Activated CD4-positive, CD25-positive, alpha-beta regulatory T cell treated with anti-CD3 and anti-CD28 coated beads, Interleukin-2, amount 50 U/mL, for 24 hours (primary cell): Measurements from ENCODE around the gene FABP7.

Source experiments
- ATAC-seq, 2 donors: fragments of 150-1000 bp; cut with Tn5 transposase; one replicate each; pipeline ENCODE4 v1.10.0; 2021; ENCODE audit warnings: mild to moderate bottlenecking in 1 of 2, moderate library complexity in 1 of 2

FABP7 gene

GRCh38 chr6:122799140-122799745 lies 19.7 kb downstream of the FABP7 start:
- no peak for ATAC-seq

GRCh38 chr6:122799916-122800686 lies 20.6 kb downstream of the FABP7 start:
- ATAC-seq, result no peak

- ATAC-seq, result no peak
Measured at GRCh38 chr6:122800906-122801305, 21.4 kb downstream of the FABP7 start.

GRCh38 chr6:122801397-122801796 lies 21.9 kb downstream of the FABP7 start:
- no peak for ATAC-seq

- no peak for ATAC-seq
Measured at GRCh38 chr6:122803171-122803661, 23.7 kb downstream of the FABP7 start.

DNA sequence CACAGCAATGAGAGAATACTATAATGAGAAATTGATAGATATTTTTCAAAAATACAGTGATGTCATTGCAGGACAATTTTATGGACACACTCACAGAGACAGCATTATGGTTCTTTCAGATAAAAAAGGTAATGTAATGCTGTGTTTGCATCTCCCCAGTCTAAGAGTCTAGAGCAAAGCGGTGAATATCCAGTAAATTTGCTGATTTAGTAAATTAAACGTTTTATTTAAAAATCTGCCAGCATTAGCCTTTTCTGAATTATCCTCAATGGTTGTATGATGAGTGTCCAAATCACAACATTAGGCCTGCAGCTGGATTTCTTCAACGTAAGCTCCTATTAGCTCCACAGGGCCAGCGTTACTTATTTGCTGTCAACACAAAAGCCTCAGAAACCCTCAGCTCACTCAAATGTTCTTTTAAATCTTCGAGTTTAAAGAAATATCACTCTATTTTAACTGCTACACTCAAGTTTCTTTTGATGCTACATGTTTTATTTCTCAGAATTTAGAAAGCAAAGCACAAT lies 25.5 kb downstream of the FABP7 start:
- no peak for ATAC-seq

GRCh38 chr6:122806291-122806690 lies 26.8 kb downstream of the FABP7 start:
- no peak for ATAC-seq

DNA sequence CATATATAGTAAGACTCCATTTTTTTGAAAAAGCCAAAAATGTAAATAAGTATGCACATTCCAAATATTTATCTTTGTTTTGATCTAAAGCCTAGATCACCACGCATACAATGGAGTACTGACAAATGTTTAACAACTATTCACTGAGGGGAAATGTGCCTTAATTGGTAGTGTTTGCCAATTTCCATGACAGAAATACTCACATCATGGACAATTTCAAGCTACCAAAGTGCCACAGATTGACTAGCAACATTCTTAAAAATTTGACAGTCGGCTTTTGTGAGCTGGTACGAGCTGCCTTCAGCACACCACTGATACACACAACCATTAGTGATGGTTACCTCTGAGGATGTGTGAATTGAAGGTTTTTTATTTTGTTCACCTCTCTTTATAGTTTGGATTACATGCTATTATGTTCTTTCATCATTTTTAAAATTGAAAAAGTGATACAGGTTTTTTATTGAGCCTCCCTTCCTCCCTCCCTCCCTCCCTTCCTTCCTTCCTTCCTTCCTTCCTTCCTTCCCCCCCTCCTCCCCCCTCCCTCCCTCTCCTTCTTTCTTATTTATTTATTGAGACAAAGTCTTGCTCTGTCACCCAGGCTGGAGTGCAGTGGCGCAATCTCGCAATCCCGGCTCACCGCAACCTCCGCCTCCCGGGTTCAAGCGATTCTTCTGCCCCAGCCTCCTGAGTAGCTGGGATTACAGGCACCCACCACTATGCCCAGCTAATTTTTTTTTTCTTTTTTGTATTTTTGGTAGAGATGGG lies 28.8 kb downstream of the FABP7 start:
- no peak for ATAC-seq

DNA sequence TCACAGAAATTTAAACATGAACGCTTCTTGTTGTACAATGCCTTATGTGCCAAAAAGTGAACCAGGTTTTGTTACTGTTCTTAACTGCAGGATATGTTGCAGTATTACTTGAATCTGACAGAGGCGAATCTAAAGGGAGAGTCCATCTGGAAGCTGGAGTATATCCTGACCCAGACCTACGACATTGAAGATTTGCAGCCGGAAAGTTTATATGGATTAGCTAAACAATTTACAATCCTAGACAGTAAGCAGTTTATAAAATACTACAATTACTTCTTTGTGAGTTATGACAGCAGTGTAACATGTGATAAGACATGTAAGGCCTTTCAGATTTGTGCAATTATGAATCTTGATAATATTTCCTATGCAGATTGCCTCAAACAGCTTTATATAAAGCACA lies 29.5 kb downstream of the FABP7 start:
- ATAC-seq, result no peak

GRCh38 chr6:122809691-122810090 lies 30.2 kb downstream of the FABP7 start:
- no peak for ATAC-seq

- no peak for ATAC-seq
Measured at GRCh38 chr6:122810189-122810588, 30.7 kb downstream of the FABP7 start.

DNA sequence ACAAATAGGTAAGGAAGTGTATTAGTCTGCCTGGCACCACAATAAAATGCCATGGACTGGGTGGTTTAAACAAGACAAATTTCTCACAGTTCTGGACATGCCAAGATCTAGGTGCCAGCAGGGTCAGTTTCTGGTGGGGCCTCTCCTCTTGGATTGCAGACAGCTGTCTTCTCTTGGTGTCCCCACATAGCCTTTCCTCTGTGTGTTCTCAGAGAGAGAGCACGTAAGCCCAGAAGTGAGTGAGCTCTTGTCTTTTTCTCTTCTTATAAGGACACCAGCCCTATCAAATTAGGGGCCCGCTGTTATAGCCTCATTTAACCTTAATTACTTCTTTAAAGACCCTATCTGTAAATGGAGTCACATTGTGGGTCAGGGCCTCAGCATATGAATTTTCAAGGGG lies 37.8 kb downstream of the FABP7 start:
- ATAC-seq, result no peak

- no peak for ATAC-seq
Measured at GRCh38 chr6:122817766-122818165, 38.2 kb downstream of the FABP7 start.

GRCh38 chr6:122818866-122819265 lies 39.4 kb downstream of the FABP7 start:
- no peak for ATAC-seq

- no peak for ATAC-seq
Measured at GRCh38 chr6:122821095-122821494, 41.6 kb downstream of the FABP7 start.

GRCh38 chr6:122825163-122825562 lies 45.6 kb downstream of the FABP7 start:
- no peak for ATAC-seq

- no peak for ATAC-seq
Measured at GRCh38 chr6:122829456-122829855, 49.9 kb downstream of the FABP7 start.

DNA sequence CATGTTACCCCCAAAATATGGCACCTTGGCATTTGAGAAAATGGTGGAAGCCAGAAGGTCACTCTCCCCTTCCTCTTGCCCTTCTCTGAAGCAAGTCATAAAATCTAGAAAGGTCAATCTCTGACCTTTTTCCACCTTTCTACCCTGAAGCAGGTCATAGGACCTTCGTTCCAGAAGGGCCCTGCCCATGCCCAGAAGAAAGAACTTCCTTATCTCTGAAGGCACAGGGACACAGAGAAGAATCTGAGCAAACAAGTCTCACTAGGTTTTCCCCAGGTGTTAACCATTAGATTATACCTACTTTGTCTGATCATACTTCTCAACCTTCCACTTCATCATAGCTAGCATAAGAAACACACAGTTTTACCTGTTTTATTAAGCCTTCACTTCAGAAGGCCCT lies 52.0 kb downstream of the FABP7 start:
- no peak for ATAC-seq

- ATAC-seq, result no peak
Measured at GRCh38 chr6:122832459-122832858, 52.9 kb downstream of the FABP7 start.

- no peak for ATAC-seq
Measured at GRCh38 chr6:122833021-122833491, 53.5 kb downstream of the FABP7 start.
